HG03520 (cell line): ENCODE data around the gene FADS1.

Experiments used
- ATAC-seq: cut with Tn5 transposase; IDR thresholded peaks from one replicate; pipeline ENCODE4 v1.9.1; 2021; ENCODE audit warnings: mild to moderate bottlenecking, moderate library complexity; ENCODE audit not compliant: unreplicated experiment

Gene FADS1

DNA sequence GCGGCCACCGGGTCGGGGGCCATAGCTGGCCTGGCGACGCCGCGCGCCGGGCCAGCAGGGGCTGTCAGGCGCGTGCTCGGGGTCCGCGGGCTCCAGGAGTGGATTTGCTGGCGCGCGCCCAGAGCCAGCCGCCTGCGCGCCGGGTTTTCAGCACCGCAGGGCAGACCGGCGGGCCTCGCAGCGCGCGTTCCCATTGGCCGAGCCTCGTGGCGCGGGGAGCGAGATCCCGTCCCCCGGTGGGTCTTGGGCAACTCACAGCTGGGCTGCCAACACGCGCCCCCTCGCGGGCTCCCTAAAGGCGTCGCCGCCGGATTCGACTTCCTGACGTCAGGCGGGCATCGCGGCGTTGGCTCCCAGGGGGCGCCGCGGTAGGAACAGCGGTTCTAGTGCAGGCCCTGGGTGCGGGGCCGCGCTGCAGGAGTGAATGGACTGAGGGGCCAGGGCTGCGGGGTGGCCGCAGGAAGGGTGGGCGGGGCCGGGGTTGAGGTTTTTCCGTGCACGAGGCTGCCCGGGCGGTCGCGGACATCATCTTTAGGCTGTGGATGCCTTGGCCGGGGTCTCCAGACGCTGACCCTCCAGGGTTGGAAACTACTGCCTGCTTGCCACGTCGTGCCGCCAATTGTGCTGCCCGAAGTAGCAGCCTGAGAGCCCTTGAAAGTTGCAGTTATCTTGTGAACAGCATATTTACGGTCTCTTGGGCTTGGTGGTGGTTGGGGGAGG, at the start of gene FADS1:
Gene FADS1 (minus strand): TSS at position 268 of the 720 bp plus-strand sequence. CDS start 74 bp downstream, at position 194.
- ATAC-seq, result no peak

- no peak for ATAC-seq
Observed at GRCh38 chr11:61866231-61866957, 49.6 kb upstream of the FADS1 start.

DNA sequence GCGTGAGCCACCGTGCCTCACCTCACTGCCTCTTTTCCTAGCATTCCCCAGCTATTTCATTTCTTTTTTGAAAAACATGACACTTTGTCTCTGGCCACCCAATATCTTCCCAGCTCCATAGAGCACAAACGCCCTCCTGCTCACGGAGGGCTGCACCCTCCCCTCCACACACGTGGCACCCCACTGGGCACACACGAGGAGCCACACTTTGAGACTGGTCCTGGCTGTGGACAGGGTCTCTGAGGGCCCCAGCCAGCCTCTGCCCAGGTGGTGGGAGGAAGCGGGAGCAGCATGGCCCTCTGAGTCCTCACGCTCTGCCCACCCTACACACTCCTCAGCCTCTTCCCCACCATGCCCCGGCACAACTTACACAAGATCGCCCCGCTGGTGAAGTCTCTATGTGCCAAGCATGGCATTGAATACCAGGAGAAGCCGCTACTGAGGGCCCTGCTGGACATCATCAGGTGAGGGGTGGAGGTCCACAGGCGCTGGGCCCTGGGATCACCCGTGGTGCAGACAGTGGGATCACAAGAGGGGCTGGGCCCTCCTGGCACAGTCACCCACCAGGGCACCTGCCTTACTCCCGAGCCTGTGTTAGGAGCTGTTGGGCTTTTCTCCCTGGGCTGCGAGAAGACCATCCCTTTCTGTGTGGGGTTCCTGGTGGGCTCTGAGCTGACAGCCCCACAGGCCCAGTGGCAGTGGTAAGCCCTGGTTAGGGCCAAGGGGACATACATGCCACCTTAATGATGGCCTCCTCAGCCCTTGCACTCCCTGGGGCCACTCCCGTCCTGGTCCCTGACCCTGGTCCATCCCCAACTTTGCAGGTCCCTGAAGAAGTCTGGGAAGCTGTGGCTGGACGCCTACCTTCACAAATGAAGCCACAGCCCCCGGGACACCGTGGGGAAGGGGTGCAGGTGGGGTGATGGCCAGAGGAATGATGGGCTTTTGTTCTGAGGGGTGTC, 48.3 kb upstream of the FADS1 start:
- ATAC-seq, result no peak

DNA sequence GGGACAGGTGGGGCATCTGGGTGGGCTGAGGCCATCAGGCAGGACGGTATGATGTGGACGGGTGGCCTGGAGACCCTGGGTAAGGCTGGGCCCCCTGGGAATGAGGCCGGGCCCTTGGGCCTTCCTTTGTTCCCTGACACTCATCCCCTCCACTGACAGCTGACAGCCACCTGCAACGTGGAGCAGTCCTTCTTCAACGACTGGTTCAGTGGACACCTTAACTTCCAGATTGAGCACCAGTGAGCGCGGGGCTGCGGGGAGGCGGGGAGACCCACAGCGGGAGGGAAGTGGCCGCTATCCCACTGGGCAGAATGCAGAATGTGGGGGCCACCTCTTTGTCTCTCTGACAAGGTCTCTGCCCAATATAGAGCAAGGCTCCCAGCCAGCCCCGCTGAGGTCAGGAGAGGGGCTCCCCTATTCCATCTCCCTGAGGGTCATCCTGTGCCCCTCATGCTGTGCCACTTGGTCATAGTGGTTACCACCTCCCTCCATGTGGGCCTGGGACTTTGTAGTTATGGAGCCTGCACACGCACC, 46.8 kb upstream of the FADS1 start:
- ATAC-seq, result no peak

DNA sequence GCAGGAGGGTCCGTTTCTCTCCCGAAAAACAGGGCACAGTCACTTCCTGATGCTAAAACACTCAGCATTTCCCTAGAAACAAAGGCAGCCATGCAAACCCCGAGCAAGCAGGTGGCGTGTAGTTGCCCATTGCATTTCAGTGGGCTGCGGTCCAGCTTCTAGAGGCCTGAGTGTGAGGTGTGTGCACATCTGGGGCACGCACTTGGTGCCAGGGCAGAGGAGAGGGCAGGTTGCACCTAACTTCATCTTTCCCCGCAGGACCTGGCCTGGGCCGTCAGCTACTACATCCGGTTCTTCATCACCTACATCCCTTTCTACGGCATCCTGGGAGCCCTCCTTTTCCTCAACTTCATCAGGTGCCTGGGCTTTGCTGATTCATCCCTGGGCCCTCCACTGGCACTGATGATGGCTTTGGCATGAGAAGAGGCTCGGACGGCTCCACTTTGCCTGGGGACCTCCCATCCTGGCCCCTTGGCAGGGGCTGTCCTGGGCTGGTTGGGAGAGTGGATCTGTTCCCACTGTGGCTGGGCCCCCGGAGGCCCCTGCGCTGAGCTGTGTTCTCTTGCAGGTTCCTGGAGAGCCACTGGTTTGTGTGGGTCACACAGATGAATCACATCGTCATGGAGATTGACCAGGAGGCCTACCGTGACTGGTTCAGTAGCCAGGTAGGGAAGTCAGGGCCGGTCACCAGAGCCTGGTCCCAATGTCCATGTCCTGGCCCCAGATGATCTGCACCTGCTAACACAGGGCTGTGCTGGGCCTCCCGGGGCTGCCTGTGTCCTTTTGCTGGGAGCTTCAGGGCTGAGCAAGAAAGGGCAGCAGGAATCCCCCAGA, 46.1 kb upstream of the FADS1 start:
- ATAC-seq, result no peak

DNA sequence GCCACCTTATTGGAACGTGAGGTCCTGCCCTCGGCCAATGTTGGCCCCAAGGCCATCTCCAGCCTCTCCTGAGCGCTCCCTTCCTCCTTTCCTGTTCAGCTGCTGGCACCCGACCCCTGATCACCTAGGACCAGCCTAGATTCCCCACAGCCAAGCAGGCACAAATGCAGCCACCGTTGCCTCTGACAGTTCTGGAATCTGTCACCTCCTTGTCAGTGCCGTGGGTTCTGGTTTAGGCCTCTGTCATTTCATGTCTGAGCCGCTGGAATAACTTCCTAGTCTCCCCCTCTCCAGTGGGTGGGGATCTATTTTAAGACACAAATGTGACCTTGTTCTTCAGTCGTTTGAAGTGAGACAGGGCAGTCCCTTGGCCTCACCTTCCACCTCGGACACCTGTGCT, 44.8 kb upstream of the FADS1 start:
- no peak for ATAC-seq

DNA sequence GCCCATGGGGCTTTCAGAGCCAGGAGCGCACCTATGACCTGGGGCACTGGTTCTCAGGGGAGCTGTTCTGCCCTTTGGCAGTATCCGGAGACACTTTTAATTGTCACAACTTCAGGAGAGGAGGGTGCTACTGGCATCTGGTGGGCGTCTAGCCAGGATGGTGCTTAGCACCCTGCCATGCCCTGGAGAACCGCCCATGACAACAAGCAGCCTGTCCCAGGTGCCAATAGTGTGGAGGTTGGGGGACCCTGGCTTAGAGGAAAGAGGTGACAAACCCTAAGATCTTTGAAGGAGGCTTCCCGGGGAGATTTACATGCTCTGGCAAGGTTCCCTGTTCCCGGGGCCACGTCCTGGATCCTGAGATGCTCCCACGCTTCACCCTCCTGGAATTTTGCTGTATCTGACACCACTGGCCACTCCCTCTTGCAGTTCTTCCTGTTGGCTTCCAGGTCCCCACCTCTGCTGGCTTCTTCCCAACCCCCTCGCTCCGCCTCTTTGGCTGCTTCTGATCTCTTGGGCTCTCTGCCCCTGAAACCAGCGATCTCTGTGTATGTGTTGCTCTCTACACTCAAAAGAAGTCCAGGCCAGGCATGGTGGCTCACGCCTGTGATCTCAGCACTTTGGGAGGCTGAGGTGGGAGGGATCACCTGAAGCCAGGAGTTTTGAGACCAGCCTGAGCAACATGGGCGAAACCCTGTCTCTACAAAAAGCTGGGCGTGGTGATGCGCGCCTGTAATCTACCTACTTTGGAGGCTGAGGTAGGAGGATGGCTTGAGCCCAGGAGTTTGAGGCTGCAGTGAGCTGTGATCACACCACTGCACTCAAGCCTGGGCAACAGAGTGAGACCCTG, 43.5 kb upstream of the FADS1 start:
- no peak for ATAC-seq

DNA sequence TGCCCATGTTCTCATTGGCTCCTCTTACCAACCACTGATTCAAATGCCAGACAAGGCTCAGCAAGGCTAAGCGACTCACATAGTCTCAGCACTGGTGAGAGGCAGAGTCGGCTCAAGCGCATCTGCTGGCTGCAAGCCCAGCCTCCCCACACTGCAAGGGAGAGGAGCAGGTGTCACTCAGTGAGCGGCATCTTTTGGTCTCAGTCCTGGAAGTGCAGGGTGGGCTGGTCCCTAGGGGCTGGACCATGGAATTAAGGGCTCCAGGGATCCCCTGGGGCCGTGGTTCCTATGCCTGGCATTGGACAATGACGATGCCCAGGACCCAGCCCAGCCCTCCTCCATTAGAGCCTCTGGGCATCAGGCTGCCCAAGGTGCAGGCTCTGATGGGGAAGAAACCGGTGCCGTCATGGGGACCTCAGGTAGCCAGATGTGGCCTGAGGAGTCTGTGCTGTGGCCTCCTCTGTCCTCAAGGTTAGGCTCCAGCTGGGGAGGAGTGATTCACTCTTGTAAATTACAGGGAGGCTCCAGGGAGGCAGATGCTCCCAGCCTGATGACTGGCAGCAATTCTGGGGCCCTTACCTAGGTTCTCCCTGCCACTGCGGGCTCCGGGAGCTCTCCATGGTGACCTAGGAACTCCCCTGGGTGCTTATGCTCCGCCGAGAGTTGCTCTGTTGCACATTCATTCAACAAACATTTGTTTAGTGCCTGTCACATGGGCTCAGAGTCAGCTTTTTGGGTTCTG, 39.3 kb upstream of the FADS1 start:
- no peak for ATAC-seq

DNA sequence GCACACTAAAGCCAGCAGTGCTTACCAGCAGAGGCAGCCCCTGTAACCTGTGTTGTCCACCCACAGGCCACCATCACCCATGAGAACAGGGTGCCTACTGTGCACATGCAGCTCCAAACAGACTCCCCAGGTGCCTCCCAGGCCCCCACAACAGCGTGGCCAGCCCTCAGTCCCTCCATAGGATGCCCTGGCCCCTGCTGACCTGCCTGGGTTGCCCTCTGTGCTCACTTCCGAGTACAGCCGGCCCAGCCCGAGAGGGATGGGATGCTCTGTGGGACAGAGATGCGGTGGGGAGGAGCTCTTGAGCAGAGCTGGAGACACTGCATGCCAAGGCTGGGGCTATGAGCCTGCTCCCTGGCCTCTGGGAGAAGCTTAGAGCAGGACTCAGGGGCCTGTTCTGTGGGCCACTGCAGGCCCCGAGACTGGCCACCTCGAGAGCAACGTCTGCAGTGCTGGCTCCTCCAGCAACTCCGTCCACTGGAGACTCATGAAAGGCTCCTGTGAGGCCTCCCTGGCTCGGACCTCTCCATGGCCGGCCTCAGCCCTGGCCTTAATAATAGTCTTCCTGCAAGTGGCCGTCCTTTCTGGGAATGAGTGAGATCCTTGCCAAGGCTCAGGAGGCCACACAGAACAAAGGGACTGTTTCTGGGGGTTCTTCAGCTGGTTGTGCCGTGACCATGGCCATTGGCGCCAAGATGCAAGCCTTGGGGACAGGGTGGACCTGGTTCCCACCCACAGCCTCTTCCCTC, 38.3 kb upstream of the FADS1 start:
- no peak for ATAC-seq

- no peak for ATAC-seq
Observed at GRCh38 chr11:61854206-61854895, 37.5 kb upstream of the FADS1 start.

DNA sequence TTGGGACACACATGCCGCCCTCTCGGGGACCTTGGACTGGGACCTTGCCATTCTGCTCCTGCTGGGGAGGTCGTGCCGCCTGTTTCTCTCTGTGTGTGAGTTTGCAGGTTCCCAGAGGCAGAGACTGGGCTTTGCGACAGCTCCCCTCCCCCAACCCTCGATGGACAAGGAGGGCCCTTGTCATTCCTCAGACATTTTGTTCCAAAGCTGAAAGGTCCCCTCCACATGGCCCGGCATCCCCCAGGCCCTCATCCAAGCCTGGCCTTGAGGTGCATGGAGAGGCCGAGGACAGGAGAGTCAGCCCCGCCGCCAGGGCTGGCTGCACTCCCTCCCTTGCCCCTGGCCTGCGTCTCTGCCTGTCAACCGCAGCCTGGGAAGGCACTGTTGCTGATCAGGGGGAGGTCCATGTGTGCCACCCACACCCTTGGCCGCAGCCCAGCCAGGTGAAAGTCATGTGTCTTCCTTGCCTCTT, 36.9 kb upstream of the FADS1 start:
- no peak for ATAC-seq

DNA sequence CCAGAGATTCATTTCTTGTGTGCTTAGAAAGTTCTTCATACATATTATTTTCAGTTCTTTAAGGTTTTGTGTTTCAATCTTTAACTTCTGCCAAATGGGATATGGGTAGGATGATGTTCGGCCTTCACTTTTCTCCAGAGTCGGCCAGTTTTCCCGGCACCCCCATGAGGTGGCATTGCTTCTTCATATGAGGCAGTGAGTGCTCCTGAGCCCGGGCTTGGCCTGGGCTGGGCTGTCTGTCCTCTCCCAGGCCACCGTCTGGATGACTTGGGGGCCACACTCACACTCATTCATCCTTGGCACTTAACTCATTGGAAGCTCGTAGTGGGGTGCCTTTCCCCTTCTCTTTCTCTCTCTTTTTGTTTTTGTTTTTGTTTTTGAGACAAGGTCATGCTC, 35.1 kb upstream of the FADS1 start:
- no peak for ATAC-seq

DNA sequence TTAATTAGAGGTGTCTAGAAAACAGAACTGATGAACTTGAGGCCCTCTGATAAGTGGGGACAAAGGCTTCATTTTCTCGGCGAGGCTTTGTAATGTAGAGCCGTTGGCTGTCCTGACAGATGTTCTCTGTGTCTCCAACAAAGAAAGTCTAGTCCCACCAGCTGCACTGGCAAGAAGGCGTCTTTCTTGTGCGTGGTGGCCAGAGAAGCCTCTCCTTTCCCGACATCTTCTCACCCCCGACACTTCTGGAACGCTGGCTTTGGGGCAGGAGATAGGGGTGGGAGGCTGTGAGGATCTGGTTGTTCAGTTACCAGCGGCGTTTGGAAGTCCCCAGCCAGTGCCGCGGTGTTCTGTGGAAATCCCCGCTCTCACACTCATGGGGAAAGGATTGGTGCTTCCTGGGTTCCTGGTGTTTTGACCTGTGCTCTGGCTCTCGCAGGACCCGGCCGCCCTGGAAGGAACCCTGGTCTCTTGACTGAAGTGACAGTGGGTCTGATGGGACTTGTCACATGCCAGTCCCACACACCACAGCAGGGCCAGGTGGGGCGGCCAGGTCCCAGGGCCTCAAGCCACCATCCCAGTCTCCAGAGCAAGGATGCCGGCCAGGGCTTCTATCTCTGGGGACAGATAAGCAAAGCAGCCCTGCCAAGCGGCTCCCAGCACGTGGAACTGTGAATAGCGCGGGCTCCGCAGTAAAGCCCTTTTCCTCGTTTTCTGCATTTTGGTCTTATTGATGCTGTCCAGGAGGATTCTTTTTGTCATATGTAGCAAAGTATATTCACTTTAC, 34.5 kb upstream of the FADS1 start:
- ATAC-seq, result no peak

DNA sequence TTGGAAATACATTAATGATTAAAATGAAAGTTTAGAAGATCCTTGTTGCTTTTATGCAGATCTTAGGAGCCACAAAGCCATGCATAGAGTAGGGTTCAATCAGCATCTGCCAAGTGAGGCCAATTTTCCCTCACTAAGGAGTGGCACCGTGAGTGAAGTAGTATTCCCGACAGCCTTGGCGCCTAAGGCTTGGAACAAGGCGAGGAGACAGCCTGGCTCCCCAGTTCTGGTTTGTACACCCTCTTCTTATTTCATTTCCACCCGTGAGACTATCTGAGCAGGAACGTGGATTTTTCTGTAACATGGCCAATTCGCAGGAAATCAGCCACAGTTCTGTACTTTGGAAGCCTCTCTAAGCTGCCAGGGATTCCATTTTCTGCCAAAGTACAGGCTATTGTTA, 33.9 kb upstream of the FADS1 start:
- no peak for ATAC-seq

DNA sequence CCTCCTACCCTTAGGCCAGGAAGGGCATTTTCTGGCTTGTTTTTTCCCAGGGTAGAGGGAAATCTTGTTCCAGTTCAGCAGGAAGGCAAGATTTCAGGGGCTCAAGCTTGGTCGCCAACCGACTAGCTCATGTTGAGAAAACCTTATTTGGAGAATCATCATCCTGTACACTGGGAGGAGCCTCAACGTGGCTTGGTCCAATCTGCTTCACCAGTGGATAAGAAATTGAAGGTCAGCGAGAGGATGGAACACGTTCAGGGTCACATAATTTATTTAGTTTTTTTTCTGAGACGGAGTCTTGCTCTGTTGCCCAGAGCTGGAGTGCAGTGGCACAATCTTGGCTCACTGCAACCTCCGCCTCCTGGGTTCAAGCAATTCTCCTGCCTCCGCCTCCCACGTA, 31.8 kb upstream of the FADS1 start:
- no peak for ATAC-seq

GRCh38 chr11:61847914-61848581, 31.2 kb upstream of the FADS1 start:
- ATAC-seq, result no peak
